ENCODE measurements around the gene CMAS. TPM values are rescaled to one million over a fixed set of nuclear protein-coding genes. Genes with fewer than 3 reads are reported as not detected.

Gene CMAS
- total RNA-seq, 1 donor from 2014 or later: 25.3 TPM

- DNase-seq (ENCODE audit: extremely low spot score in 2 of 2): no peak
- intact Hi-C loops (cut with DNase I): loop anchor here (10.0 kb wide), 1 partner anchor 385 kb away; no protein-coding TSS in a partner anchor
Measured at GRCh38 chr12:22069851-22070250, 23.8 kb downstream of the CMAS start.

GRCh38 chr12:22082190-22082701, 36.2 kb downstream of the CMAS start:
- H3K9me3 ChIP-seq: no peaks in the 10 kb centered on the region
- H3K27me3 ChIP-seq: no peaks in the 10 kb centered on the region
- DNase-seq (ENCODE audit: extremely low spot score in 2 of 2): no peak
- no peak overlapping the region for H3K4me3 ChIP-seq
- H3K27ac ChIP-seq: no peak overlapping the region
- intact Hi-C loops (cut with DNase I): loop anchor here (5.0 kb wide), 1 partner anchor 255 kb away; no protein-coding TSS in a partner anchor
- TF ChIP-seq CTCF (IDR thresholded peaks at IDR 0.05): no peak
- TF ChIP-seq POLR2A (IDR thresholded peaks at IDR 0.05): no peak
- TF ChIP-seq POLR2AphosphoS5 (IDR thresholded peaks at IDR 0.05; ENCODE audit: insufficient read depth in 1 of 2, low read depth in 1 of 2): no peak
- no peaks in the 10 kb centered on the region for H3K4me1 ChIP-seq
- no peaks in the 10 kb centered on the region for H3K36me3 ChIP-seq

More at GRCh38 chr12:22069851-22070250, 23.8 kb downstream of the CMAS start:
- H3K27me3 ChIP-seq: no peaks in the 10 kb centered on the region
- no peak for TF ChIP-seq POLR2AphosphoS5 (IDR thresholded peaks at IDR 0.05; ENCODE audit: insufficient read depth in 1 of 2, low read depth in 1 of 2)
- no peak for TF ChIP-seq CTCF (IDR thresholded peaks at IDR 0.05)
- TF ChIP-seq POLR2A (IDR thresholded peaks at IDR 0.05): no peak
- H3K9me3 ChIP-seq: no peaks in the 10 kb centered on the region
- H3K4me1 ChIP-seq: no peaks in the 10 kb centered on the region
- no peak overlapping the region for H3K4me3 ChIP-seq
- H3K27ac ChIP-seq: no peak overlapping the region
- peaks cover 0 to 19% of the 10 kb centered on the region in 2 donors for H3K36me3 ChIP-seq

GRCh38 chr12:22083167-22083566, 37.1 kb downstream of the CMAS start:
- TF ChIP-seq POLR2AphosphoS5 (IDR thresholded peaks at IDR 0.05; ENCODE audit: insufficient read depth in 1 of 2, low read depth in 1 of 2) (peak in 1 of 2 donors; percentile 16), POLR2A (IDR thresholded peaks at IDR 0.05) (no peak), CTCF (IDR thresholded peaks at IDR 0.05) (peak; percentile 21 to 56 (median 49))
- no peak overlapping the region for H3K27ac ChIP-seq
- H3K4me3 ChIP-seq: no peak overlapping the region
- no peaks in the 10 kb centered on the region for H3K4me1 ChIP-seq
- H3K36me3 ChIP-seq: no peaks in the 10 kb centered on the region
- no peaks in the 10 kb centered on the region for H3K9me3 ChIP-seq
- H3K27me3 ChIP-seq: no peaks in the 10 kb centered on the region
- no peak for DNase-seq (ENCODE audit: extremely low spot score in 2 of 2)
- intact Hi-C loops (cut with DNase I): loop anchor here (5.0 kb wide), 1 partner anchor 254 kb away; no protein-coding TSS in a partner anchor

GRCh38 chr12:22084852-22085251, 38.8 kb downstream of the CMAS start:
- no peak overlapping the region for H3K27ac ChIP-seq
- no peak overlapping the region for H3K4me3 ChIP-seq
- no peaks in the 10 kb centered on the region for H3K36me3 ChIP-seq
- DNase-seq (ENCODE audit: extremely low spot score in 2 of 2): no peak
- no peaks in the 10 kb centered on the region for H3K4me1 ChIP-seq
- intact Hi-C loops (cut with DNase I): loop anchor here (5.0 kb wide), 1 partner anchor 252 kb away; no protein-coding TSS in a partner anchor
- TF ChIP-seq POLR2AphosphoS5 (IDR thresholded peaks at IDR 0.05; ENCODE audit: insufficient read depth in 1 of 2, low read depth in 1 of 2): no peak
- no peak for TF ChIP-seq POLR2A (IDR thresholded peaks at IDR 0.05)
- TF ChIP-seq CTCF (IDR thresholded peaks at IDR 0.05): no peak
- no peaks in the 10 kb centered on the region for H3K27me3 ChIP-seq
- no peaks in the 10 kb centered on the region for H3K9me3 ChIP-seq

- H3K4me3 ChIP-seq: no peak overlapping the region
- TF ChIP-seq CTCF (IDR thresholded peaks at IDR 0.05) (no peak), POLR2AphosphoS5 (IDR thresholded peaks at IDR 0.05; ENCODE audit: insufficient read depth in 1 of 2, low read depth in 1 of 2) (no peak), POLR2A (IDR thresholded peaks at IDR 0.05) (no peak)
- H3K27me3 ChIP-seq: no peaks in the 10 kb centered on the region
- no peak overlapping the region for H3K27ac ChIP-seq
- intact Hi-C loops (cut with DNase I): no loop called here
- no peaks in the 10 kb centered on the region for H3K4me1 ChIP-seq
- no peak for DNase-seq (ENCODE audit: extremely low spot score in 2 of 2)
- H3K9me3 ChIP-seq: no peaks in the 10 kb centered on the region
- H3K36me3 ChIP-seq: no peaks in the 10 kb centered on the region
Measured at GRCh38 chr12:22088886-22089285, 42.9 kb downstream of the CMAS start.

All from vagina (tissue), 2 donors.